Vagina (tissue), 2 donors: ENCODE results near the gene HNRNPDL. TPM values are rescaled to one million over a fixed set of nuclear protein-coding genes. Genes with fewer than 3 reads are reported as not detected.
"Not testable (repeated sequence)": the region's sequence is repeated elsewhere in the genome, so short reads cannot be mapped to it uniquely, and the experiment has no call there.

Experiments used
- DNase-seq, 2 donors: peaks; one replicate each; pipeline ENCODE4 v3.0.0-alpha.2; 2017; ENCODE audit errors: extremely low spot score in 2 of 2
- H3K27ac ChIP-seq: fragments of 200-600 bp; sonication (generic); one replicate; pipeline ENCODE4 v1.5.1; 2019
- H3K27me3 ChIP-seq: fragments of 200-600 bp; sonication (generic); one replicate; pipeline ENCODE4 v1.5.1; 2019
- H3K36me3 ChIP-seq, 2 donors: fragments of 200-600 bp; sonication (generic); one replicate each; pipeline ENCODE4 v1.5.1; 2017 to 2019
- H3K4me1 ChIP-seq: fragments of 200-600 bp; sonication (generic); one replicate; pipeline ENCODE4 v1.5.1; 2019
- H3K4me3 ChIP-seq, 2 donors: fragments of 200-600 bp; sonication (generic); 1 replicate in 1 of 2; 2 replicates in 1 of 2; pipeline ENCODE4 v1.5.1; 2016 to 2019
- H3K9me3 ChIP-seq: fragments of 200-600 bp; sonication (generic); one replicate; pipeline ENCODE4 v1.5.1; 2019
- CTCF ChIP-seq, 3 experiments: fragments of 450-650 bp in 2 of 3; fragments of 200-600 bp in 1 of 3; sonication (generic) in 1 of 3; IDR thresholded peaks; one replicate each; pipeline ENCODE4 v1.5.1; 2017 to 2019; ENCODE audit warnings: antibody characterized with exemption in 3 of 3, mild to moderate bottlenecking in 2 of 3, moderate library complexity in 2 of 3
- POLR2A ChIP-seq, 2 donors: fragments of 450-650 bp; IDR thresholded peaks; one replicate each; pipeline ENCODE4 v1.6.1; 2017; ENCODE audit warnings: antibody characterized with exemption in 2 of 2, mild to moderate bottlenecking in 2 of 2, moderate library complexity in 2 of 2
- POLR2AphosphoS5 ChIP-seq, 2 donors: sonication (generic); formaldehyde crosslinking; IDR thresholded peaks; one replicate each; pipeline ENCODE4 v1.9.0; 2017; ENCODE audit warnings: antibody characterized with exemption in 2 of 2, mild to moderate bottlenecking in 2 of 2, low read depth in 1 of 2; ENCODE audit not compliant: insufficient read depth in 1 of 2
- intact Hi-C: fragments of 100-400 bp; cut with DNase I; formaldehyde crosslinking; loops from one replicate; pipeline ENCODE4 v1.15.1; 2023
- total RNA-seq: library from RNA; depleted of rRNA; stranded (reverse); fragments of >200 nt; gene quantifications from one replicate; pipeline ENCODE4 v1.2.3, GENCODE V29; 2016

The HNRNPDL gene
- total RNA-seq, 1 donor from 2014 or later: 189 TPM

- TF ChIP-seq CTCF (IDR thresholded peaks at IDR 0.05) (no peak), POLR2A (IDR thresholded peaks at IDR 0.05) (no peak), POLR2AphosphoS5 (IDR thresholded peaks at IDR 0.05; ENCODE audit: insufficient read depth in 1 of 2, low read depth in 1 of 2) (no peak)
- no peak for DNase-seq
- H3K27ac ChIP-seq: no peak overlapping the region
- H3K4me1 ChIP-seq: peaks cover 19% of the 10 kb centered on the region
- H3K9me3 ChIP-seq: no peaks in the 10 kb centered on the region
- H3K27me3 ChIP-seq: no peaks in the 10 kb centered on the region
- H3K4me3 ChIP-seq: no peak overlapping the region
- H3K36me3 ChIP-seq: peaks cover 0 to 40% of the 10 kb centered on the region in 2 donors
- intact Hi-C loops: no loop called here
These were observed 7.6 kb downstream of the HNRNPDL start for GRCh38 chr4:82422616-82423015.

GRCh38 chr4:82421796-82422560 is 8.3 kb downstream of the HNRNPDL start:
- no peaks in the 10 kb centered on the region for H3K9me3 ChIP-seq
- no peak overlapping the region for H3K4me3 ChIP-seq
- H3K27me3 ChIP-seq: no peaks in the 10 kb centered on the region
- no peak for DNase-seq
- no peak for TF ChIP-seq POLR2A (IDR thresholded peaks at IDR 0.05)
- no peak for TF ChIP-seq POLR2AphosphoS5 (IDR thresholded peaks at IDR 0.05; ENCODE audit: insufficient read depth in 1 of 2, low read depth in 1 of 2)
- TF ChIP-seq CTCF (IDR thresholded peaks at IDR 0.05): no peak
- H3K36me3 ChIP-seq: peaks cover 0 to 38% of the 10 kb centered on the region in 2 donors
- intact Hi-C loops: no loop called here
- peaks cover 13% of the 10 kb centered on the region for H3K4me1 ChIP-seq
- H3K27ac ChIP-seq: no peak overlapping the region

GRCh38 chr4:82419451-82419850 is 10.8 kb downstream of the HNRNPDL start:
- no peak for DNase-seq
- Histone ChIP-seq H3K4me1 (no peaks in the 10 kb centered on the region), H3K36me3 (peaks cover 0 to 13% of the 10 kb centered on the region in 2 donors), H3K27ac (no peak overlapping the region), H3K4me3 (no peak overlapping the region), H3K27me3 (no peaks in the 10 kb centered on the region), H3K9me3 (no peaks in the 10 kb centered on the region)
- intact Hi-C loops: no loop called here
- no peak for TF ChIP-seq CTCF (IDR thresholded peaks at IDR 0.05)
- no peak for TF ChIP-seq POLR2A (IDR thresholded peaks at IDR 0.05)
- no peak for TF ChIP-seq POLR2AphosphoS5 (IDR thresholded peaks at IDR 0.05; ENCODE audit: insufficient read depth in 1 of 2, low read depth in 1 of 2)

GRCh38 chr4:82415922-82416365 is 14.3 kb downstream of the HNRNPDL start:
- Histone ChIP-seq H3K4me1 (no peaks in the 10 kb centered on the region), H3K27ac (no peak overlapping the region), H3K4me3 (no peak overlapping the region), H3K36me3 (no peaks in the 10 kb centered on the region), H3K27me3 (no peaks in the 10 kb centered on the region), H3K9me3 (no peaks in the 10 kb centered on the region)
- no peak for DNase-seq
- no peak for TF ChIP-seq CTCF (IDR thresholded peaks at IDR 0.05)
- TF ChIP-seq POLR2A (IDR thresholded peaks at IDR 0.05): no peak
- no peak for TF ChIP-seq POLR2AphosphoS5 (IDR thresholded peaks at IDR 0.05; ENCODE audit: insufficient read depth in 1 of 2, low read depth in 1 of 2)
- intact Hi-C loops: no loop called here

GRCh38 chr4:82415061-82415460 is 15.2 kb downstream of the HNRNPDL start:
- H3K4me1 ChIP-seq, H3K4me3 ChIP-seq, H3K27ac ChIP-seq, DNase-seq, H3K27me3 ChIP-seq, H3K9me3 ChIP-seq, intact Hi-C loops, H3K36me3 ChIP-seq: not testable (repeated sequence)
